Gastrocnemius medialis (tissue), 4 donors: Measurements from ENCODE around the gene ADGRD1. TPM values are rescaled to one million over a fixed set of nuclear protein-coding genes. Genes with fewer than 3 reads are reported as not detected.
A peak's percentile ranks its signal among the peaks of the same experiment; 100 is the strongest.
"Not testable (repeated sequence)": the region's sequence is repeated elsewhere in the genome, so short reads cannot be mapped to it uniquely, and the experiment has no call there.

Experiments
- ATAC-seq, 2 donors: fragments of 150-250 bp; one replicate each; pipeline ENCODE4 v1.9.1; 2016
- DNase-seq, 2 donors: peaks; one replicate each; pipeline ENCODE4 v3.0.0-alpha.2; 2019
- H3K27ac ChIP-seq, 4 donors: fragments of 200-600 bp; sonication (generic); 1 replicate in 1 of 4; 2 replicates in 3 of 4; pipeline ENCODE4 v1.5.1; 2016 to 2018; ENCODE audit warnings: mild to moderate bottlenecking in 2 of 4, moderate library complexity in 1 of 4
- H3K27me3 ChIP-seq, 3 donors: fragments of 200-600 bp; sonication (generic) in 2 of 3; 1 replicate in 1 of 3; 2 replicates in 2 of 3; pipeline versions ENCODE4 v1.5.1 to v1.6.0; 2016 to 2019; ENCODE audit warnings: mild to moderate bottlenecking in 1 of 3, moderate library complexity in 1 of 3
- H3K36me3 ChIP-seq, 2 donors: fragments of 200-600 bp; sonication (generic) in 1 of 2; one replicate each; pipeline ENCODE4 v1.5.1; 2017 to 2018
- H3K4me1 ChIP-seq, 2 donors: fragments of 200-600 bp; sonication (generic) in 1 of 2; one replicate each; pipeline ENCODE4 v1.5.1; 2016 to 2017; ENCODE audit warnings: mild to moderate bottlenecking in 2 of 2
- H3K4me3 ChIP-seq, 4 donors: fragments of 200-600 bp; sonication (generic) in 3 of 4; 1 replicate in 1 of 4; 2 replicates in 3 of 4; pipeline ENCODE4 v1.5.1; 2016 to 2019; ENCODE audit warnings: mild to moderate bottlenecking in 2 of 4
- H3K9me3 ChIP-seq, 3 donors: fragments of 200-600 bp; sonication (generic) in 2 of 3; 1 replicate in 1 of 3; 2 replicates in 2 of 3; pipeline ENCODE4 v1.5.1; 2016 to 2019
- CTCF ChIP-seq, 5 experiments: fragments of 450-650 bp in 3 of 5; fragments of 200-600 bp in 2 of 5; sonication (generic) in 2 of 5; IDR thresholded peaks in 4 of 5; conservative IDR thresholded peaks in 1 of 5; 1 replicate in 4 of 5; 2 replicates in 1 of 5; pipeline ENCODE4 v1.5.1; 2016 to 2019; ENCODE audit warnings: antibody characterized with exemption in 5 of 5, mild to moderate bottlenecking in 3 of 5, moderate library complexity in 3 of 5
- POLR2A ChIP-seq, 2 donors: fragments of 450-650 bp; IDR thresholded peaks; one replicate each; pipeline ENCODE4 v1.6.1; 2017; ENCODE audit warnings: antibody characterized with exemption in 2 of 2, mild to moderate bottlenecking in 2 of 2, moderate library complexity in 2 of 2
- in situ Hi-C, 4 donors: fragments of 200-750 bp; cut with MboI; loops; one replicate each; pipeline versions ENCODE4 v1.15.0 to v1.8.0; 2017; ENCODE audit warnings: low sequenced_read_pairs in 4 of 4
- intact Hi-C: fragments of 100-400 bp; cut with DNase I; formaldehyde crosslinking; loops from one replicate; pipeline ENCODE4 v1.15.1; 2023; ENCODE audit warnings: low total_unique reads
- total RNA-seq, 4 donors: library from RNA; depleted of rRNA; stranded (reverse); fragments of >200 nt; gene quantifications; one replicate each; pipeline versions ENCODE4 v1.1.0 to v1.2.3, GENCODE V29; 2016

The ADGRD1 gene
- total RNA-seq = 1 to 10 TPM; 5.3 to 9.6 (median 8.2) TPM

- peak; percentile 94 to 99 for ATAC-seq
- H3K36me3 ChIP-seq = no peaks in the 10 kb centered on the region
- in situ Hi-C loops = no loop called here
- TF ChIP-seq CTCF (IDR thresholded peaks at IDR 0.05 in 4 of 5, conservative IDR thresholded peaks at IDR 0.05 in 1 of 5) = no peak
- peak; percentile 56 to 73 for TF ChIP-seq POLR2A (IDR thresholded peaks at IDR 0.05)
- no peaks in the 10 kb centered on the region for H3K9me3 ChIP-seq
- H3K4me3 ChIP-seq = peak within 1 kb of the TSS; percentile 42 to 61 (median 52)
- H3K27me3 ChIP-seq = no peaks in the 10 kb centered on the region
- peak; percentile 53 to 73 for DNase-seq
- intact Hi-C loops = no loop called here
- H3K4me1 ChIP-seq = no peaks in the 10 kb centered on the region
- H3K27ac ChIP-seq = peak within 1 kb of the TSS; percentile 62 to 78 (median 72)
Measured at GRCh38 chr12:130953771-130954543, at the start of gene ADGRD1. TSS of gene ADGRD1 (plus strand) at chr12:130953907. CDS start at chr12:130954466, 559 bp downstream.

DNA sequence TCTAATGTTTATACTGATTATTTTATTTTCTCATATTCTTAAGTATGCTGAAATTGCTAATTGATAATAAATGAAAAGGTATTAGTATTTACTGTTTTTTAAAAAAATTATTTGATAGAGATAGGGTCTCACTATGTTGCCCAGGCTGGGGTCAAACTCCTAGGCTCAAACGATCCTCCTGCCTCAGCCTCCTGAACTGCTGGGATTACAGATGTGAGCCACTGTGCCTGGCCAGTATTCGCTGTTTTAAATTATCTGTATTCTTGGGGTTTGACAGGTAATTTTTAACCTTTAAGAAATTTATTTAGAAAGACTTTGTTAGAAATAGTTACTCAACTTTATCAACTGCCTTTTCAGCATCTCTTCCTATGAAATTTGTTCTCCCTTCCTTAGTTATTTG is 49.6 kb upstream of the ADGRD1 start:
- in situ Hi-C loops = loop anchor here in 2 of 4 donors (25.0 kb wide), 1 partner anchor 233 kb away; no protein-coding TSS in a partner anchor
- ATAC-seq = no peak
- Histone ChIP-seq H3K27me3 (peaks cover 0 to 4% (median 0%) of the 10 kb centered on the region in 3 donors), H3K4me3 (no peak overlapping the region), H3K4me1 (no peaks in the 10 kb centered on the region), H3K27ac (no peak overlapping the region), H3K36me3 (no peaks in the 10 kb centered on the region), H3K9me3 (no peaks in the 10 kb centered on the region)
- DNase-seq = no peak
- intact Hi-C loops = no loop called here
- no peak for TF ChIP-seq CTCF (IDR thresholded peaks at IDR 0.05 in 4 of 5, conservative IDR thresholded peaks at IDR 0.05 in 1 of 5)
- TF ChIP-seq POLR2A (IDR thresholded peaks at IDR 0.05) = no peak

DNA sequence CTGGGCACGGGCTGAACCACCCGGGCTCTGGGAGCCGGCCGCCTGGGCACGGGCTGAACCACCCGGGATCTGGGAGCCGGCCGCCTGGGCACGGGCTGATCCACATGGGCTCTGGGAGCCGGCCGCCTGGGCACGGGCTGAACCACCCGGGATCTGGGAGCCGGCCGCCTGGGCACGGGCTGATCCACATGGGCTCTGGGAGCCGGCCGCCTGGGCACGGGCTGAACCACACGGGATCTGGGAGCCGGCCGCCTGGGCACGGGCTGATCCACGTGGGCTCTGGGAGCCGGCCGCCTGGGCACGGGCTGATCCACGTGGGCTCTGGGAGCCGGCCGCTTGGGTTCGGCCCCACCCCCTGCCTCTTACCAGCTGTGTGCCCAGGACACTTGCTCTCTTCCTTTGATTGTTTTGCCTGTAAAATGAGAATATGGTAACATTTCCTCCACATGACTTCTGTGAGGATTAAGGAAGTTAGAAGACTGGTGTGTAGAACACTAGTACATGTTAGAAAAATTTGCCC is 48.7 kb upstream of the ADGRD1 start:
- H3K4me3 ChIP-seq, intact Hi-C loops, H3K4me1 ChIP-seq, ATAC-seq, H3K9me3 ChIP-seq, H3K36me3 ChIP-seq, H3K27me3 ChIP-seq, H3K27ac ChIP-seq, DNase-seq: not testable (repeated sequence)
- in situ Hi-C loops = loop anchor here in 2 of 4 donors (25.0 kb wide), 1 partner anchor 232 kb away; no protein-coding TSS in a partner anchor

DNA sequence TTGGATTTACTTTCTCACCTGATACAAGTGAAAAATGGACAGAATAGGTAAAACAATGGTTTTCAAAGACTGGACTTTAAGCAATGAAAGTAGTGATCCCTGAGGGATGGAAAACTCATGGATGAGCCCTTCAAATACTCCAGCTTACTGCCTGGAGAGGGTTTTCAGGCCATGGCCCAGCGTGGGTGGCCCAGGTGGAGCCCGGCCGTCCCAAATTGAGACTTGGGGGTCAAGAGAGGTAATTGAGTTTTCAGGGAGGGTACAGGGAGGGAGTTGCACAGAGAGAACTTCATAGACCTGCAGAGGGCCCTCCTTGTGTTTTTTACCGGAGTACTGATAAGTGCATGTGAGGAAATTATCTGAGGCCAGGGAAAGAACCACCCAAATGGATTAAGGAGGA is 44.6 kb upstream of the ADGRD1 start:
- Histone ChIP-seq H3K4me3 (no peak overlapping the region), H3K36me3 (no peaks in the 10 kb centered on the region), H3K27ac (no peak overlapping the region), H3K4me1 (no peaks in the 10 kb centered on the region), H3K9me3 (peaks cover 0 to 8% (median 0%) of the 10 kb centered on the region in 3 donors), H3K27me3 (no peaks in the 10 kb centered on the region)
- TF ChIP-seq POLR2A (IDR thresholded peaks at IDR 0.05) (no peak), CTCF (IDR thresholded peaks at IDR 0.05 in 4 of 5, conservative IDR thresholded peaks at IDR 0.05 in 1 of 5) (no peak)
- DNase-seq = no peak
- in situ Hi-C loops (loop anchor here in 2 of 4 donors (25.0 kb wide), 1 partner anchor 228 kb away; no protein-coding TSS in a partner anchor), intact Hi-C loops (no loop called here)
- ATAC-seq = no peak

- in situ Hi-C loops = loop anchor here in 3 of 4 donors (10.0 to 25.0 kb wide), 2 partner anchors 224 to 226 kb away; no protein-coding TSS in a partner anchor
Measured at GRCh38 chr12:130911193-130911592, 42.5 kb upstream of the ADGRD1 start.

More at GRCh38 chr12:130911193-130911592, 42.5 kb upstream of the ADGRD1 start:
- DNase-seq (no peak), ATAC-seq (no peak)
- H3K36me3 ChIP-seq = no peaks in the 10 kb centered on the region
- peaks cover 3 to 4% (median 4%) of the 10 kb centered on the region in 3 donors for H3K27me3 ChIP-seq
- peaks cover 0 to 3% of the 10 kb centered on the region in 2 donors for H3K4me1 ChIP-seq
- H3K27ac ChIP-seq = no peak overlapping the region
- TF ChIP-seq CTCF (IDR thresholded peaks at IDR 0.05 in 4 of 5, conservative IDR thresholded peaks at IDR 0.05 in 1 of 5) (no peak), POLR2A (IDR thresholded peaks at IDR 0.05) (no peak)
- intact Hi-C loops = no loop called here
- H3K4me3 ChIP-seq = peak overlapping the region in 1 of 4 donors; percentile 13
- peaks cover 0 to 8% (median 0%) of the 10 kb centered on the region in 3 donors for H3K9me3 ChIP-seq
